Measurements from ENCODE around the gene LCN1. TPM values are rescaled to one million over a fixed set of nuclear protein-coding genes. Genes with fewer than 3 reads are reported as not detected.

LCN1 gene
- total and polyA plus RNA-seq, 3 donors from 2014 or later, result 2.7 TPM; not detected in 2

- Histone ChIP-seq H3K4me3 (no peak overlapping the region), H3K9me3 (no peaks in the 10 kb centered on the region), H3K27ac (no peak overlapping the region), H3K4me1 (no peaks in the 10 kb centered on the region), H3K27me3 (no peaks in the 10 kb centered on the region), H3K36me3 (ENCODE audit: low read depth, missing control alignments) (no peaks in the 10 kb centered on the region)
- DNase-seq, result no peak
- intact Hi-C loops (cut with DNase I; ENCODE audit: low total_unique reads), result no loop called here
- no peak for TF ChIP-seq POLR2A (IDR thresholded peaks at IDR 0.05)
- no peak for TF ChIP-seq CTCF (IDR thresholded peaks at IDR 0.05)
- WGBS, 2 donors, result 65 to 87% methylated on average over 1 of the region's 1 CpG
Observed at GRCh38 chr9:135573124-135573523, 51.9 kb downstream of the LCN1 start.

DNA sequence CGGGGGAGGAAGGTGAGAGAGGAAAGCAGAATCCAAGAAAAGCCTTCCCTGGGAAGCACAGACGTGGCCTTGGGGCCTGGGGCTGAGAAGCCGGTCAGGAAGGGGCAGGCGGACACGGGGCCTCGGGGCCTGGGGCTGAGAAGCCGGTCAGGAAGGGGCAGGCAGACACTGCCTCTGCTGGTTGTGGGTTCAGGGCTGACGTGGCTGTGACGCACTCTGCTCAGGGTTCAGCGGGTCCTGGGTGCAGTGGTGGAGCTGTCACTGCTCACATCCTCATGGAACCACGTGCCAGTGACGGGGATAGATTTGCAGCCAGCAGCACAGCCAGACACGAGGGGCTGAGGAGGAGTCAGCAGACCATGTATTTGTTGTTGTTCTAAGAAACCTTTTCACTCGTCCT, 53.1 kb downstream of the LCN1 start:
- DNase-seq, result no peak
- intact Hi-C loops (cut with DNase I; ENCODE audit: low total_unique reads), result no loop called here
- Histone ChIP-seq H3K9me3 (no peaks in the 10 kb centered on the region), H3K36me3 (ENCODE audit: low read depth, missing control alignments) (no peaks in the 10 kb centered on the region), H3K4me1 (no peaks in the 10 kb centered on the region), H3K27ac (no peak overlapping the region), H3K4me3 (no peak overlapping the region), H3K27me3 (no peaks in the 10 kb centered on the region)
- no peak for TF ChIP-seq CTCF (IDR thresholded peaks at IDR 0.05)
- TF ChIP-seq POLR2A (IDR thresholded peaks at IDR 0.05), result no peak
- WGBS, 2 donors, result 65 to 71% methylated on average over 14 of the region's 14 CpGs

GRCh38 chr9:135574943-135575342, 53.7 kb downstream of the LCN1 start:
- Histone ChIP-seq H3K4me3 (no peak overlapping the region), H3K9me3 (no peaks in the 10 kb centered on the region), H3K27ac (no peak overlapping the region), H3K36me3 (ENCODE audit: low read depth, missing control alignments) (no peaks in the 10 kb centered on the region), H3K27me3 (no peaks in the 10 kb centered on the region), H3K4me1 (no peaks in the 10 kb centered on the region)
- WGBS, 2 donors, result 94 to 95% methylated on average over 12 to 15 of the region's 15 CpGs
- no peak for DNase-seq
- TF ChIP-seq POLR2A (IDR thresholded peaks at IDR 0.05), result no peak
- no peak for TF ChIP-seq CTCF (IDR thresholded peaks at IDR 0.05)
- intact Hi-C loops (cut with DNase I; ENCODE audit: low total_unique reads), result no loop called here

Other genes starting within 250 kb of the LCN1 start
- gene PPP1R26, start 41.7 kb upstream of the LCN1 start, total RNA-seq, result 10 to 100 TPM; 33.1 to 38.8 TPM
- 15.6 TPM for gene PPP1R26, start 41.7 kb upstream of the LCN1 start, polyA plus RNA-seq (ENCODE audit: insufficient read depth, low read depth, low replicate concordance)
- 10 to 100 TPM; 35.9 to 40.4 TPM for gene MRPS2, start 20.8 kb upstream of the LCN1 start, total RNA-seq
- 34.7 TPM for gene MRPS2, start 20.8 kb upstream of the LCN1 start, polyA plus RNA-seq (ENCODE audit: insufficient read depth, low read depth, low replicate concordance)
- 10 to 100 TPM; 13.9 to 19.0 TPM for gene OBP2A, start 24.7 kb downstream of the LCN1 start, total RNA-seq
- 11.8 TPM for gene OBP2A, start 24.7 kb downstream of the LCN1 start, polyA plus RNA-seq (ENCODE audit: insufficient read depth, low read depth, low replicate concordance)
- gene PAEP, start 40.3 kb downstream of the LCN1 start, total RNA-seq, result not detected
- 2.5 TPM for gene PAEP, start 40.3 kb downstream of the LCN1 start, polyA plus RNA-seq (ENCODE audit: insufficient read depth, low read depth, low replicate concordance)
- under 1 TPM in 1 of 2 donors, not detected in 1; 0.47 TPM for gene GLT6D1, start 118.1 kb downstream of the LCN1 start, total RNA-seq
- 1.6 TPM for gene GLT6D1, start 118.1 kb downstream of the LCN1 start, polyA plus RNA-seq (ENCODE audit: insufficient read depth, low read depth, low replicate concordance)
- gene LCN9, start 141.9 kb downstream of the LCN1 start, total RNA-seq, result under 1 TPM in 1 of 2 donors, not detected in 1; 0.68 TPM
- gene LCN9, start 141.9 kb downstream of the LCN1 start, polyA plus RNA-seq (ENCODE audit: insufficient read depth, low read depth, low replicate concordance), result not detected
- 10 to 100 TPM; 18.4 to 32.7 TPM for gene SOHLH1, start 178.0 kb downstream of the LCN1 start, total RNA-seq
- 18.7 TPM for gene SOHLH1, start 178.0 kb downstream of the LCN1 start, polyA plus RNA-seq (ENCODE audit: insufficient read depth, low read depth, low replicate concordance)
- 1 to 10 TPM; 5.3 to 7.3 TPM for gene KCNT1, start 180.7 kb downstream of the LCN1 start, total RNA-seq
- 1.8 TPM for gene KCNT1, start 180.7 kb downstream of the LCN1 start, polyA plus RNA-seq (ENCODE audit: insufficient read depth, low read depth, low replicate concordance)